ENCODE measurements around the gene HSPG2. TPM values are rescaled to one million over a fixed set of nuclear protein-coding genes. Genes with fewer than 3 reads are reported as not detected.

The HSPG2 gene
- polyA plus RNA-seq, 1 donor from 2014 or later, result 0.79 TPM

GRCh38 chr1:21904704-21905520 lies 32.2 kb downstream of the HSPG2 start:
- no peak overlapping the region for H3K9ac ChIP-seq (ENCODE audit: low read length)
- no peak overlapping the region for H2AFZ ChIP-seq (ENCODE audit: low read depth, low read length)
- H4K20me1 ChIP-seq (ENCODE audit: insufficient read depth), result no peaks in the 10 kb centered on the region

GRCh38 chr1:21904454-21904703 lies 32.7 kb downstream of the HSPG2 start:
- no peak overlapping the region for H3K4me3 ChIP-seq (ENCODE audit: low read length)
- H3K9me2 ChIP-seq (ENCODE audit: insufficient read depth, low read length), result no peaks in the 10 kb centered on the region
- H3K79me2 ChIP-seq (replicated peaks; ENCODE audit: insufficient read depth, low read length), result no peaks in the 10 kb centered on the region
- H3K9me3 ChIP-seq (ENCODE audit: low read length), result no peaks in the 10 kb centered on the region
- no peaks in the 10 kb centered on the region for H3K36me3 ChIP-seq (ENCODE audit: insufficient read depth, low read length)
- H4K20me1 ChIP-seq (ENCODE audit: insufficient read depth), result no peaks in the 10 kb centered on the region
- TF ChIP-seq POLR2AphosphoS5 (IDR thresholded peaks at IDR 0.05), result no peak
- TF ChIP-seq SMC3 (conservative IDR thresholded peaks at IDR 0.05; ENCODE audit: poor library complexity), result no peak
- TF ChIP-seq MXI1 (conservative IDR thresholded peaks at IDR 0.05; ENCODE audit: poor library complexity, severe bottlenecking), result no peak
- no peak for TF ChIP-seq TAF1 (IDR thresholded peaks at IDR 0.05; ENCODE audit: low read depth)
- TF ChIP-seq REST (IDR thresholded peaks at IDR 0.05; ENCODE audit: borderline replicate concordance), result no peak
- no peak overlapping the region for H3K4me2 ChIP-seq (ENCODE audit: low read length)
- no peaks in the 10 kb centered on the region for H3K27me3 ChIP-seq (ENCODE audit: insufficient read depth, low read depth, low read length)
- H3K27ac ChIP-seq (ENCODE audit: low read length), result no peak overlapping the region
- H3F3A ChIP-seq (ENCODE audit: insufficient read depth, low read length, poor library complexity, severe bottlenecking), result no peaks in the 10 kb centered on the region
- H3K9ac ChIP-seq (ENCODE audit: low read length), result no peak overlapping the region
- H2AFZ ChIP-seq (ENCODE audit: low read depth, low read length), result no peak overlapping the region

More at GRCh38 chr1:21904704-21905520, 32.2 kb downstream of the HSPG2 start:
- TF ChIP-seq POLR2AphosphoS5 (IDR thresholded peaks at IDR 0.05) (no peak), TAF1 (IDR thresholded peaks at IDR 0.05; ENCODE audit: low read depth) (no peak), EZH2 (IDR thresholded peaks at IDR 0.05; ENCODE audit: borderline replicate concordance, insufficient read depth, low read length, poor library complexity, severe bottlenecking) (no peak), MXI1 (conservative IDR thresholded peaks at IDR 0.05; ENCODE audit: poor library complexity, severe bottlenecking) (no peak), RAD21 (conservative IDR thresholded peaks at IDR 0.05) (no peak), EP300 (conservative IDR thresholded peaks at IDR 0.05; ENCODE audit: poor library complexity, severe bottlenecking) (no peak), REST (IDR thresholded peaks at IDR 0.05; ENCODE audit: borderline replicate concordance) (no peak), SMC3 (conservative IDR thresholded peaks at IDR 0.05; ENCODE audit: poor library complexity) (no peak), CTCF (IDR thresholded peaks at IDR 0.05; ENCODE audit: poor library complexity, severe bottlenecking) (no peak)
- Histone ChIP-seq H3K36me3 (ENCODE audit: insufficient read depth, low read length) (no peaks in the 10 kb centered on the region), H3K9me2 (ENCODE audit: insufficient read depth, low read length) (no peaks in the 10 kb centered on the region), H3F3A (ENCODE audit: insufficient read depth, low read length, poor library complexity, severe bottlenecking) (no peaks in the 10 kb centered on the region), H3K27ac (ENCODE audit: low read length) (no peak overlapping the region), H3K4me3 (ENCODE audit: low read length) (no peak overlapping the region), H3K4me2 (ENCODE audit: low read length) (no peak overlapping the region), H3K9me3 (ENCODE audit: low read length) (no peaks in the 10 kb centered on the region), H3K27me3 (ENCODE audit: insufficient read depth, low read depth, low read length) (no peaks in the 10 kb centered on the region), H3K79me2 (replicated peaks; ENCODE audit: insufficient read depth, low read length) (no peaks in the 10 kb centered on the region)

Measured in neural cell (in vitro differentiated cells).